HepG2 (cell line): ENCODE results near the gene RNASE7. TPM values are rescaled to one million over a fixed set of nuclear protein-coding genes. Genes with fewer than 3 reads are reported as not detected.
A peak's percentile ranks its signal among the peaks of the same experiment; 100 is the strongest.

Experiments
- CENPX ChIP-seq: sonication (generic); formaldehyde crosslinking; IDR thresholded peaks from 2 replicates; pipeline ENCODE4 v1.9.0; 2021; ENCODE audit warnings: mild to moderate bottlenecking, missing genetic modification reagents, moderate library complexity
- CHD4 ChIP-seq: fragments of 200-600 bp; sonication (generic); IDR thresholded peaks from 2 replicates; pipeline ENCODE4 v1.7.0; 2017; ENCODE audit warnings: mild to moderate bottlenecking, low read length, borderline replicate concordance
- CREM ChIP-seq, 2 experiments: sonication (generic) in 1 of 2; formaldehyde crosslinking in 1 of 2; IDR thresholded peaks; 2 replicates each; pipeline versions ENCODE4 v1.4.0 to v1.6.1; 2016 to 2020; ENCODE audit warnings: antibody characterized with exemption in 1 of 2, mild to moderate bottlenecking in 1 of 2, missing genetic modification reagents in 1 of 2
- FLYWCH1 ChIP-seq: sonication (generic); formaldehyde crosslinking; IDR thresholded peaks from 2 replicates; pipeline ENCODE4 v1.8.1; 2023; ENCODE audit warnings: mild to moderate bottlenecking, missing genetic modification reagents
- GATAD1 ChIP-seq: IDR thresholded peaks from 2 replicates; pipeline ENCODE4 v1.6.1; 2016; ENCODE audit warnings: missing genetic modification reagents, missing compliant biosample characterization
- GTF3A ChIP-seq: sonication (generic); formaldehyde crosslinking; conservative IDR thresholded peaks from 2 replicates; pipeline ENCODE4 v1.4.0; 2020; ENCODE audit warnings: mild to moderate bottlenecking, missing genetic modification reagents
- HHEX ChIP-seq: IDR thresholded peaks from 2 replicates; pipeline ENCODE4 v1.6.1; 2016; ENCODE audit warnings: control low read depth
- KLF11 ChIP-seq: IDR thresholded peaks from 2 replicates; pipeline ENCODE4 v1.6.1; 2016; ENCODE audit warnings: missing compliant biosample characterization
- NFIC ChIP-seq: IDR thresholded peaks from 2 replicates; pipeline ENCODE4 v1.6.1; 2012; ENCODE audit warnings: mild to moderate bottlenecking, low read length, inconsistent platforms
- ONECUT2 ChIP-seq: sonication (generic); formaldehyde crosslinking; IDR thresholded peaks from 2 replicates; pipeline ENCODE4 v1.4.0; 2020; ENCODE audit warnings: missing genetic modification reagents
- RAD21 ChIP-seq: fragments of 450-650 bp; formaldehyde crosslinking; IDR thresholded peaks from 2 replicates; pipeline ENCODE4 v1.5.0; 2020; ENCODE audit warnings: mild to moderate bottlenecking
- RARA ChIP-seq: IDR thresholded peaks from 2 replicates; pipeline ENCODE4 v1.6.1; 2016; ENCODE audit warnings: missing genetic modification reagents, missing compliant biosample characterization
- RFXANK ChIP-seq: IDR thresholded peaks from 2 replicates; pipeline ENCODE4 v1.6.1; 2016
- TBL1XR1 ChIP-seq: fragments of 150-350 bp; IDR thresholded peaks from 2 replicates; pipeline ENCODE4 v1.6.1; 2014; ENCODE audit warnings: borderline replicate concordance, low read length; ENCODE audit not compliant: partially characterized antibody
- TCF7 ChIP-seq: sonication (generic); IDR thresholded peaks from 2 replicates; pipeline ENCODE4 v1.6.1; 2016; ENCODE audit warnings: antibody characterized with exemption, low read depth
- YEATS4 ChIP-seq: sonication (generic); formaldehyde crosslinking; IDR thresholded peaks from 2 replicates; pipeline ENCODE4 v1.4.0; 2020; ENCODE audit warnings: missing genetic modification reagents, borderline replicate concordance
- ZFP36L2 ChIP-seq: sonication (generic); formaldehyde crosslinking; IDR thresholded peaks from 2 replicates; pipeline ENCODE4 v1.4.0; 2020; ENCODE audit warnings: missing genetic modification reagents
- ZFP41 ChIP-seq: sonication (generic); formaldehyde crosslinking; IDR thresholded peaks from 2 replicates; pipeline ENCODE4 v1.4.0; 2020; ENCODE audit warnings: mild to moderate bottlenecking, missing genetic modification reagents, borderline replicate concordance
- ZNF282 ChIP-seq: fragments of 450-650 bp; IDR thresholded peaks from 2 replicates; pipeline ENCODE4 v1.6.1; 2018; ENCODE audit not compliant: partially characterized antibody
- ZNF296 ChIP-seq: sonication (generic); formaldehyde crosslinking; conservative IDR thresholded peaks from 2 replicates; pipeline ENCODE4 v1.5.0; 2020; ENCODE audit warnings: mild to moderate bottlenecking, missing genetic modification reagents
- ZNF557 ChIP-seq: sonication (generic); formaldehyde crosslinking; IDR thresholded peaks from 2 replicates; pipeline ENCODE4 v1.4.0; 2020; ENCODE audit warnings: missing genetic modification reagents
- ZNF737 ChIP-seq: sonication (generic); formaldehyde crosslinking; IDR thresholded peaks from 2 replicates; pipeline ENCODE4 v1.5.0; 2020; ENCODE audit warnings: missing genetic modification reagents, mild to moderate bottlenecking, borderline replicate concordance
- ZNF781 ChIP-seq: sonication (generic); formaldehyde crosslinking; IDR thresholded peaks from 2 replicates; pipeline ENCODE4 v1.5.1; 2020; ENCODE audit warnings: borderline replicate concordance, mild to moderate bottlenecking, missing genetic modification reagents; ENCODE audit errors: not compliant biosample characterization
- polyA plus RNA-seq, 8 experiments: library from polyadenylated mRNA; depleted of rRNA in 3 of 8; stranded (reverse) in 7 of 8; unstranded in 1 of 8; fragments of >200 nt; fragmentation: Illumina TruSeq in 4 of 8; extraction: Trizol in 4 of 8; gene quantifications; 2 replicates each; pipeline versions ENCODE4 v1.2.1 to v1.2.3, GENCODE V29; 2011 to 2016; ENCODE audit warnings: low read depth in 4 of 8, missing spikeins in 1 of 8, mixed read lengths in 1 of 8; ENCODE audit not compliant: insufficient read depth in 1 of 8
- total RNA-seq, 5 experiments: library from RNA; depleted of rRNA; stranded (reverse); fragments of >200 nt; fragmentation: Illumina TruSeq; extraction: Trizol; gene quantifications; 2 replicates each; pipeline ENCODE4 v1.2.3, GENCODE V29; 2016; ENCODE audit warnings: low read depth in 1 of 5
- TF ChIP-seq, protein P1 (sequence below): sonication (generic); formaldehyde crosslinking; conservative IDR thresholded peaks from 2 replicates; pipeline ENCODE4 v1.8.1; 2023; ENCODE audit warnings: missing genetic modification reagents
- TF ChIP-seq, protein P2 (sequence below): IDR thresholded peaks from 2 replicates; pipeline ENCODE4 v1.6.1; 2016; ENCODE audit warnings: mild to moderate bottlenecking
- TF ChIP-seq, protein P3 (sequence below): sonication (generic); formaldehyde crosslinking; IDR thresholded peaks from 2 replicates; pipeline ENCODE4 v1.9.0; 2021; ENCODE audit warnings: missing genetic modification reagents, mild to moderate bottlenecking, borderline replicate concordance

Gene RNASE7
- total and polyA plus RNA-seq, 2 of the 13 experiments (the other 11 are each of a cell fraction or from before 2014, with no cell fraction given), result 0.04 TPM; not detected in 1

DNA sequence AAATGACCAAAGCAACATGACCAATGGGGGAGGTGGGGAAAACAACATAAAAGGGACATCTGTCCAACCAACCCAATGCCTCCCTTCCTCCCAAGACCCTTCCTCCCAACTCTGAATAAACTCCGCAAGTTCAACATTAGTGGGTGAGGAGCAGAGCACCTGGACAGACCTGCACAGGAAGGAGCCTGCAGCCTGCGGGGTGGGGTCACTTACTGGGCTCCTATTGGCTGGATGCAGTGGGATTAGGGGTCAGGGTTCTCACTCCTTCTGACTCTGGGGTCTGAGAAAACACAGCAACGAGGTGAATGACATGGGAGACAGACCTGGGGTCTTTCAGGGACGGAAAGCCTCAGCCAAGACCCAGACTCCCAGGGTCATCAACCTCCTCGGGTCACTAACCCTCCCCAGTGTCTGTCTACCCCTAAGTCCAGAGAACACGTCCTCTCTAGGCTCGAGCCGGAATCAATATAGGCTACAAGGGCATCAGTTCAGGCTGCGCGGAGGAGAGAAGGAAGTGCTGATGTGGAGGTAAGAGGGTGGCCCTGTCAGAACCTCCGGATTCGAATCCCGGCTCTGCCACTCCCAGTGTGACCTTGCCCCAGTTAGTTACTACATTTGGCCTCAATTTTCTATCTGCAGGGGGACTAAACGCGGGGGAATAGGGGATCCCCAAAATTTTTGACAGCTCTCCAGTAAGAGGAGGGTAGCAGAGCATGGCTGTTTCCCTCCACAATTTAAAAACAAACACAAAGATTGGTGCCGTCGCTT lies 18.2 kb upstream of the RNASE7 start (continued):
- TF ChIP-seq ZNF282 (no peak), ZNF737 (CRISPR knock-in tag) (no peak), FLYWCH1 (CRISPR knock-in tag) (no peak), CHD4 (no peak), TBL1XR1 (no peak), ZNF781 (CRISPR knock-in tag) (no peak), ZNF296 (CRISPR knock-in tag) (no peak), KLF11 (CRISPR knock-in tag) (no peak), ONECUT2 (CRISPR knock-in tag) (0 out of 2 replicates have a peak, but pooled peaks have one; percentile 35), RFXANK (no peak), YEATS4 (no peak), RARA (CRISPR knock-in tag) (peak; percentile 80), ZFP41 (CRISPR knock-in tag) (peak; percentile 9; the same call in 1 of the 2 replicates), TCF7 (no peak; the same call in 1 of the 2 replicates), ZFP36L2 (CRISPR knock-in tag) (no peak), NFIC (peak; percentile 16; the same call in 1 of the 2 replicates), RAD21 (CRISPR knock-in tag) (no peak), CENPX (no peak), GTF3A (CRISPR knock-in tag) (no peak), ZNF557 (CRISPR knock-in tag) (no peak), GATAD1 (CRISPR knock-in tag) (no peak), HHEX (CRISPR knock-in tag) (no peak), CREM (IDR thresholded peaks at IDR 0.05) (peak; percentile 24; the same call in 1 of the 2 replicates), CREM (CRISPR knock-in tag; IDR thresholded peaks at IDR 0.05) (no peak)
- TF ChIP-seq, protein P1, sequence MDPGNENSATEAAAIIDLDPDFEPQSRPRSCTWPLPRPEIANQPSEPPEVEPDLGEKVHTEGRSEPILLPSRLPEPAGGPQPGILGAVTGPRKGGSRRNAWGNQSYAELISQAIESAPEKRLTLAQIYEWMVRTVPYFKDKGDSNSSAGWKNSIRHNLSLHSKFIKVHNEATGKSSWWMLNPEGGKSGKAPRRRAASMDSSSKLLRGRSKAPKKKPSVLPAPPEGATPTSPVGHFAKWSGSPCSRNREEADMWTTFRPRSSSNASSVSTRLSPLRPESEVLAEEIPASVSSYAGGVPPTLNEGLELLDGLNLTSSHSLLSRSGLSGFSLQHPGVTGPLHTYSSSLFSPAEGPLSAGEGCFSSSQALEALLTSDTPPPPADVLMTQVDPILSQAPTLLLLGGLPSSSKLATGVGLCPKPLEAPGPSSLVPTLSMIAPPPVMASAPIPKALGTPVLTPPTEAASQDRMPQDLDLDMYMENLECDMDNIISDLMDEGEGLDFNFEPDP (CRISPR knock-in tag), result no peak
- TF ChIP-seq, protein P2, sequence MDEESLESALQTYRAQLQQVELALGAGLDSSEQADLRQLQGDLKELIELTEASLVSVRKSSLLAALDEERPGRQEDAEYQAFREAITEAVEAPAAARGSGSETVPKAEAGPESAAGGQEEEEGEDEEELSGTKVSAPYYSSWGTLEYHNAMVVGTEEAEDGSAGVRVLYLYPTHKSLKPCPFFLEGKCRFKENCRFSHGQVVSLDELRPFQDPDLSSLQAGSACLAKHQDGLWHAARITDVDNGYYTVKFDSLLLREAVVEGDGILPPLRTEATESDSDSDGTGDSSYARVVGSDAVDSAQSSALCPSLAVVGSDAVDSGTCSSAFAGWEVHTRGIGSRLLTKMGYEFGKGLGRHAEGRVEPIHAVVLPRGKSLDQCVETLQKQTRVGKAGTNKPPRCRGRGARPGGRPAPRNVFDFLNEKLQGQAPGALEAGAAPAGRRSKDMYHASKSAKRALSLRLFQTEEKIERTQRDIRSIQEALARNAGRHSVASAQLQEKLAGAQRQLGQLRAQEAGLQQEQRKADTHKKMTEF, result no peak
- TF ChIP-seq, protein P3, sequence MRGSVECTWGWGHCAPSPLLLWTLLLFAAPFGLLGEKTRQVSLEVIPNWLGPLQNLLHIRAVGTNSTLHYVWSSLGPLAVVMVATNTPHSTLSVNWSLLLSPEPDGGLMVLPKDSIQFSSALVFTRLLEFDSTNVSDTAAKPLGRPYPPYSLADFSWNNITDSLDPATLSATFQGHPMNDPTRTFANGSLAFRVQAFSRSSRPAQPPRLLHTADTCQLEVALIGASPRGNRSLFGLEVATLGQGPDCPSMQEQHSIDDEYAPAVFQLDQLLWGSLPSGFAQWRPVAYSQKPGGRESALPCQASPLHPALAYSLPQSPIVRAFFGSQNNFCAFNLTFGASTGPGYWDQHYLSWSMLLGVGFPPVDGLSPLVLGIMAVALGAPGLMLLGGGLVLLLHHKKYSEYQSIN, result no peak
